OCI-LY3 (cell line): ENCODE results near the gene DEPP1.

Source experiments
- H2AFZ ChIP-seq: fragments of 200-600, 300-600 bp; shearing (Covaris generic); 2 replicates; pipeline ENCODE4 v1.6.0; 2014; ENCODE audit warnings: antibody characterized with exemption, low read depth, low read length
- H3K27ac ChIP-seq: fragments of 200-600, 300-600 bp; sonication (generic); 2 replicates; pipeline ENCODE4 v1.5.1; 2014; ENCODE audit warnings: mild to moderate bottlenecking, low read length, moderate library complexity, mixed read lengths
- H3K27me3 ChIP-seq: fragments of 200-600, 300-600 bp; sonication (generic); 2 replicates; pipeline ENCODE4 v1.6.1; 2014; ENCODE audit warnings: low read depth, low read length, mixed read lengths
- H3K36me3 ChIP-seq: fragments of 200-600, 300-600 bp; sonication (generic); replicated peaks from 2 replicates; pipeline ENCODE3; 2014; ENCODE audit warnings: low read depth, low read length, mixed read lengths
- H3K4me1 ChIP-seq: fragments of 300-600, 200-600 bp; sonication (generic); 2 replicates; pipeline ENCODE4 v1.6.1; 2014; ENCODE audit warnings: low read length, mixed read lengths
- H3K4me2 ChIP-seq: fragments of 200-600, 300-600 bp; sonication (generic); 2 replicates; pipeline ENCODE4 v1.6.1; 2014; ENCODE audit warnings: low read length, mixed read lengths
- H3K4me3 ChIP-seq: fragments of 300-600, 200-600 bp; sonication (generic); 2 replicates; pipeline ENCODE4 v1.5.1; 2014; ENCODE audit warnings: antibody characterized with exemption, mild to moderate bottlenecking, low read length, moderate library complexity
- H3K79me2 ChIP-seq: fragments of 300-600, 200-600 bp; shearing (Covaris generic); 2 replicates; pipeline ENCODE4 v1.6.1; 2014; ENCODE audit warnings: mild to moderate bottlenecking, low read length, mixed read lengths
- H3K9ac ChIP-seq: fragments of 300-600, 200-600 bp; shearing (Covaris generic); 2 replicates; pipeline ENCODE4 v1.6.0; 2014; ENCODE audit warnings: mild to moderate bottlenecking, low read length, moderate library complexity
- H3K9me3 ChIP-seq: fragments of 200-600, 300-600 bp; shearing (Covaris generic); 2 replicates; pipeline ENCODE4 v1.6.1; 2014; ENCODE audit warnings: low read length, mixed read lengths; ENCODE audit not compliant: insufficient read depth
- H4K20me1 ChIP-seq: fragments of 200-600, 300-600 bp; sonication (generic); 2 replicates; pipeline ENCODE4 v1.6.1; 2016; ENCODE audit warnings: low read length, mixed read lengths; ENCODE audit not compliant: insufficient read depth
- EZH2phosphoT487 ChIP-seq: fragments of 200-600 bp; shearing (Covaris generic); IDR thresholded peaks from 2 replicates; pipeline ENCODE4 v1.6.1; 2018; ENCODE audit warnings: antibody characterized with exemption, mixed run types, low read depth
- TF ChIP-seq, protein P1 (sequence below): fragments of 200-600, 300-600 bp; sonication (generic); IDR thresholded peaks from 2 replicates; pipeline ENCODE4 v1.5.1; 2014; ENCODE audit warnings: antibody characterized with exemption, low read length, low read depth

Gene DEPP1

DNA sequence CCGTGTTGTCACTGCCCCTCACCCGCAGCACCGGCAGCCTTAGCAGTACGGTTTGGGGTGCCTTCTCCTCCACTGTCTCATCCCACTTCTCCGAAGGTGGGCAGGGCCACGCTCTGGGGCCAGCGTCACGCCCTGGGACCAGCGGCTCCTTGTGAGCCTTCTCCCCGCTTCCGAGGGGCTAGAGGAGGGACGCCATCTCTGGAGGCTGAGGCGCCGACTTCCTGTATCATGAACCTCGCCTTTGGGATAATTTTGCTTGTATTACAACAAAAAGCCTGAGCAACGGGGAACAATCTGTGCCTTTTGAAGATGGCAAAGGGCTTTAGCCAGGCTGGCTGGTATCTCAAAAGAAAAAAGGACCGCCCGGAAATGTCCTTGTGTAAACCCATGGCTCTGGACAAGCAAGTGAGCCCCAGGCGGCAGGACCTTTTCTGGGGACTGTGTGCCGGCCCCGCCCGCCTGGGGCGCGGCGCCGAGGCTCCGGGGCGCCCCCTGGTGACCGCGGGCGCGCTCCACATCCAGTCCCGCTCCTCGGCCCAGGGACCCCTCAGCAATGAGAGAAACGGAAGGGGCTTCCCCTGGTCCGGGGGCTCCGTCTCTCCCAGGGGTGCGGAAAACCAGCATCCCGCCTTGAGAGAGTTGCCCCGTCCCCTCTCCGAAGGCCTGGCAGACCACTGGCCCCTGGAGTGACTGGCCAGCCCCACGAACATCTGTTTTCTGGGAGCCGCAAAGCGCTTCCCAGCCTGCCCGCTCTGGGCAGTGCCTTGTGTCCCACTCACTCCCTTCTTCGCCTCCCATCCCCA, 3.8 kb downstream of the DEPP1 start:
- no peak for TF ChIP-seq EZH2phosphoT487
- TF ChIP-seq, protein P1, sequence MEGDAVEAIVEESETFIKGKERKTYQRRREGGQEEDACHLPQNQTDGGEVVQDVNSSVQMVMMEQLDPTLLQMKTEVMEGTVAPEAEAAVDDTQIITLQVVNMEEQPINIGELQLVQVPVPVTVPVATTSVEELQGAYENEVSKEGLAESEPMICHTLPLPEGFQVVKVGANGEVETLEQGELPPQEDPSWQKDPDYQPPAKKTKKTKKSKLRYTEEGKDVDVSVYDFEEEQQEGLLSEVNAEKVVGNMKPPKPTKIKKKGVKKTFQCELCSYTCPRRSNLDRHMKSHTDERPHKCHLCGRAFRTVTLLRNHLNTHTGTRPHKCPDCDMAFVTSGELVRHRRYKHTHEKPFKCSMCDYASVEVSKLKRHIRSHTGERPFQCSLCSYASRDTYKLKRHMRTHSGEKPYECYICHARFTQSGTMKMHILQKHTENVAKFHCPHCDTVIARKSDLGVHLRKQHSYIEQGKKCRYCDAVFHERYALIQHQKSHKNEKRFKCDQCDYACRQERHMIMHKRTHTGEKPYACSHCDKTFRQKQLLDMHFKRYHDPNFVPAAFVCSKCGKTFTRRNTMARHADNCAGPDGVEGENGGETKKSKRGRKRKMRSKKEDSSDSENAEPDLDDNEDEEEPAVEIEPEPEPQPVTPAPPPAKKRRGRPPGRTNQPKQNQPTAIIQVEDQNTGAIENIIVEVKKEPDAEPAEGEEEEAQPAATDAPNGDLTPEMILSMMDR, result peak; percentile 72
- H3K4me2 ChIP-seq, result peak overlapping the region; percentile 100
- peak overlapping the region; percentile 61 for H3K27ac ChIP-seq
- peaks cover 47% of the 10 kb centered on the region for H3K4me1 ChIP-seq
- no peaks in the 10 kb centered on the region for H3K79me2 ChIP-seq
- H3K9me3 ChIP-seq, result no peaks in the 10 kb centered on the region
- H4K20me1 ChIP-seq, result no peaks in the 10 kb centered on the region
- H3K4me3 ChIP-seq, result peak overlapping the region; percentile 79
- peak overlapping the region; percentile 84 for H3K9ac ChIP-seq
- peak overlapping the region; percentile 82 for H2AFZ ChIP-seq
- no peaks in the 10 kb centered on the region for H3K36me3 ChIP-seq
- H3K27me3 ChIP-seq, result no peaks in the 10 kb centered on the region

DNA sequence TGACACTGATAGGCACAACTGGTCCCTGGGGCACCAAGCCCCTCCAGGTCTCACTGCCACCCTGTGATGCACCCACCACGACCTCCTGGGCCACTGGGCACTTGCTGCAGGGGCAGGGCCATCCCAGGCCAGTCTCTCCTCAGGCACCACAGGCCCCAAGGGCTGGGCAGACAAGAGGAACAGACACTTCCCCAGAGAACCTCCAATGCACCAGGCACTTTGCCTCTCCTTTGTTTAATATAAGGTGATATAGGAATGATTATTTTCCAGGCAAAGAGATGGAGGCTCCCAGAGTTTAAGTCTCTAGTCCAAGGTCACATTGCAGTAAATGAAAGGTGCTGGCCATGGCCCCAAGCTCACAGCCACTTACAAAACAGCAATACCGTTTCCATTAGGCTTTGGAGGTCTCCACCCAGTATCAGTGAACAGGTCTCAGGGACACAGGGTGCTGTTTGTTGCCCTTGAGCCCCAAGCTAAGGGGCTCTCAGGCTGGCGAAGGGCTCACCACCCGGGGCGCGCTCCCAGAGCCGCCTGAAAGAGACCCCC, 4.5 kb downstream of the DEPP1 start:
- H3K4me1 ChIP-seq, result peaks cover 41% of the 10 kb centered on the region
- H3K79me2 ChIP-seq, result no peaks in the 10 kb centered on the region
- H2AFZ ChIP-seq, result peak overlapping the region; percentile 82
- H3K4me2 ChIP-seq, result peak overlapping the region; percentile 100
- H3K9ac ChIP-seq, result peak overlapping the region; percentile 84
- no peaks in the 10 kb centered on the region for H3K36me3 ChIP-seq
- H3K27me3 ChIP-seq, result no peaks in the 10 kb centered on the region
- H4K20me1 ChIP-seq, result no peaks in the 10 kb centered on the region
- no peak for TF ChIP-seq EZH2phosphoT487
- TF ChIP-seq, protein P1, result no peak
- H3K9me3 ChIP-seq, result no peaks in the 10 kb centered on the region
- H3K4me3 ChIP-seq, result peak overlapping the region; percentile 79
- peak overlapping the region; percentile 61 for H3K27ac ChIP-seq

DNA sequence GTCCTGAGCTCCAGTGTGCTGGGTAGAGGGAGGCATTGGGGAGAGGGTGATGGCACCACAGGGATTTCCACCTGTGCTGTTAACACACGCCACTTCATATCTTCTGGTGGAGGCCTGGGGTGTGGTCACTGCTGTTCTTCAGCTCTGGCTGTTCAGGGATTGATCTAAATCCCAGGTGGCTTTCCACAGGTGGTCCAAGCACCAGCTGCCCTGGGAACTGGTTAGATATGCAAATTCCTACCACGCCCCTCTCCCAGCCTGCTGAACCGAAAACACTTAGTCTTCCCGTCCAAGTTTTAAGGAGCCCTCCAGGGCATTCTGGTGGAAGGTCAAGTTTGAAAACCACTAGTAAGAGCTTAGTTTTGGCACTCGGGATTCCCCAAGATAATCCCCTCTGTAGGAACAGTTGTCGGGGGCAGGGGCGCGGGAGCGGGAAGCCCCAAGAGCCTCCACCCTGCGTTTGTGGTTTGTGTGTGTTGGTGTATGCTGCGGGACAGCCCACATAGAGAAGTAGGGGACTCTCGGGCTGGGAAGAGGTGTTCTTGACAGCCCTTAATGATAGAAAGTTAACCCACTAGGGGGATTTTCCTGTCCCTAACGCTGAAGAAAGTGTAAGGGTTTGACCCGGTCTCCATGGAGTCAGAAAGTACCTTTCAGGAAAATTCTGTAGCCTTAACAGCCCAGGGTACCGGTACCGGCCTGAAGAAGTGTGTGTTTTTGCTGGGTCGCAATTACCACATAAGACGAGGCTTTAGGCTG, 5.1 kb downstream of the DEPP1 start:
- Histone ChIP-seq H2AFZ (no peak overlapping the region), H3K9ac (peak overlapping the region; percentile 84), H3K27me3 (no peaks in the 10 kb centered on the region), H3K79me2 (no peaks in the 10 kb centered on the region), H3K4me2 (peak overlapping the region; percentile 100), H3K4me3 (peak overlapping the region; percentile 79), H3K4me1 (peaks cover 40% of the 10 kb centered on the region), H4K20me1 (no peaks in the 10 kb centered on the region), H3K9me3 (no peaks in the 10 kb centered on the region), H3K36me3 (no peaks in the 10 kb centered on the region), H3K27ac (peak overlapping the region; percentile 61)
- TF ChIP-seq EZH2phosphoT487, result no peak
- TF ChIP-seq, protein P1, result no peak

DNA sequence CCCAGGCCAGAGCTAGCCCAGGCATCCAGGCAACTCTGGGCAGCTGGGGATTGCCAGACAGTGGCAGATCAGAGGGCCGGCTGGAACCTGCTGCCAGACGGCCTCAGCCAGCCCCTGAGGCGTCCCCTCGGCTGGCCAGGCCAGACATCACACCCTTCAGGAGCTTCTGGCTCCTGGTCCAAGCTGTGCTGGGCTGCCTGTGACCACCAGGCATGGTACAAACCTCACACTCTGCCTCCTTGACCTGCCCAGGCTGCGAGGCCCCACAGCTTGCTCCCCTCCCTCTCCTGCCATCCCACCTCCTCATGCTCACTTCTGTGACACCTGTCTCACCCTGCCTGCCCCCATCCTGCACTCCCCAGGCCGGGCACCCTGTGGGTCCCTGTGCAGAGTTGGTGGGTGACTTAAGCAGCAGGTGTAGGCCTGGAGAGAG, 5.7 kb downstream of the DEPP1 start:
- Histone ChIP-seq H3K9ac (peak overlapping the region; percentile 33; the same call in 1 of the 2 replicates), H3K27ac (peak overlapping the region; percentile 61), H3K4me2 (peak overlapping the region; percentile 100)

More for the DNA sequence above, 5.7 kb downstream of the DEPP1 start:
- no peaks in the 10 kb centered on the region for H3K9me3 ChIP-seq
- H3K27me3 ChIP-seq, result no peaks in the 10 kb centered on the region
- no peak overlapping the region for H2AFZ ChIP-seq
- TF ChIP-seq, protein P1, result no peak
- no peak for TF ChIP-seq EZH2phosphoT487
- no peaks in the 10 kb centered on the region for H4K20me1 ChIP-seq
- H3K36me3 ChIP-seq, result no peaks in the 10 kb centered on the region
- no peaks in the 10 kb centered on the region for H3K79me2 ChIP-seq
- H3K4me3 ChIP-seq, result no peak overlapping the region
- peaks cover 40% of the 10 kb centered on the region for H3K4me1 ChIP-seq
